HEK293 (cell line): ENCODE data around the gene DUSP3.

Source experiments
- CTCF ChIA-PET: fragments of 350-600 bp; formaldehyde crosslinking; extraction: SDS; loops from one replicate; lab custom pipeline; 2021; ENCODE audit warnings: antibody characterized with exemption; lab: Yijun Ruan, JAX
- POLR2A ChIA-PET: fragments of 300-600 bp; formaldehyde crosslinking; extraction: SDS; loops from one replicate; lab custom pipeline; 2020; ENCODE audit warnings: antibody characterized with exemption, inconsistent platforms; lab: Yijun Ruan, JAX
- H3K27ac ChIP-seq: fragments of 200-500 bp; sonication (Bioruptor generic); 2 replicates; pipeline ENCODE4 v1.5.1; 2014; ENCODE audit warnings: low read depth, low read length, control low read depth, inconsistent platforms; ENCODE audit errors: extremely low read depth
- H3K36me3 ChIP-seq, 2 experiments: fragments of 200-500 bp in 1 of 2; sonication (Bioruptor generic) in 1 of 2; 1 replicate in 1 of 2; 2 replicates in 1 of 2; pipeline ENCODE4 v1.5.1; 2014 to 2017; ENCODE audit warnings: inconsistent platforms in 2 of 2, low read length in 2 of 2; ENCODE audit not compliant: control insufficient read depth in 2 of 2, insufficient read depth in 1 of 2
- H3K4me1 ChIP-seq: fragments of 200-500 bp; sonication (Bioruptor generic); 2 replicates; pipeline ENCODE4 v1.5.1; 2014; ENCODE audit warnings: mild to moderate bottlenecking, low read length, inconsistent platforms; ENCODE audit not compliant: control insufficient read depth, insufficient read depth
- H3K4me3 ChIP-seq: 2 replicates; pipeline ENCODE4 v1.5.1; 2011; ENCODE audit warnings: low read depth, mild to moderate bottlenecking, control low read depth, low read length, moderate library complexity
- H3K9me3 ChIP-seq: fragments of 200-500 bp; sonication (Bioruptor generic); 2 replicates; pipeline ENCODE4 v1.5.1; 2014; ENCODE audit warnings: low read depth, low read length, inconsistent platforms; ENCODE audit not compliant: control insufficient read depth, insufficient read depth
- HOXA7 ChIP-seq: sonication (generic); formaldehyde crosslinking; IDR thresholded peaks from 2 replicates; pipeline ENCODE4 v1.8.1; 2022; ENCODE audit warnings: missing genetic modification reagents, borderline replicate concordance
- MEIS1 ChIP-seq: sonication (generic); formaldehyde crosslinking; IDR thresholded peaks from 2 replicates; pipeline ENCODE4 v1.8.1; 2022; ENCODE audit warnings: missing genetic modification reagents, mild to moderate bottlenecking, borderline replicate concordance
- OVOL3 ChIP-seq: fragments of 450-650 bp; formaldehyde crosslinking; IDR thresholded peaks from 2 replicates; pipeline ENCODE4 v1.5.1; 2016; ENCODE audit warnings: missing biosample characterization, missing genetic modification characterization
- SP3 ChIP-seq: fragments of 450-650 bp; formaldehyde crosslinking; IDR thresholded peaks from 2 replicates; pipeline ENCODE4 v1.5.1; 2016; ENCODE audit warnings: missing biosample characterization, missing genetic modification characterization
- ZBTB8A ChIP-seq: fragments of 450-650 bp; formaldehyde crosslinking; IDR thresholded peaks from 2 replicates; pipeline ENCODE4 v1.5.1; 2016; ENCODE audit warnings: missing biosample characterization, missing genetic modification characterization
- ZIC2 ChIP-seq: fragments of 450-650 bp; formaldehyde crosslinking; IDR thresholded peaks from 2 replicates; pipeline ENCODE4 v1.5.1; 2016; ENCODE audit warnings: missing biosample characterization, missing genetic modification characterization
- ZNF138 ChIP-seq: fragments of 450-650 bp; formaldehyde crosslinking; IDR thresholded peaks from 2 replicates; pipeline ENCODE4 v1.5.1; 2016; ENCODE audit warnings: missing biosample characterization, missing genetic modification characterization, borderline replicate concordance
- ZNF140 ChIP-seq: fragments of 450-650 bp; formaldehyde crosslinking; IDR thresholded peaks from 2 replicates; pipeline ENCODE4 v1.5.1; 2016; ENCODE audit warnings: missing biosample characterization, missing genetic modification characterization
- ZNF157 ChIP-seq: fragments of 450-650 bp; formaldehyde crosslinking; IDR thresholded peaks from 2 replicates; pipeline ENCODE4 v1.5.1; 2016; ENCODE audit warnings: missing biosample characterization, missing genetic modification characterization
- ZNF202 ChIP-seq: fragments of 450-650 bp; formaldehyde crosslinking; IDR thresholded peaks from 2 replicates; pipeline ENCODE4 v1.5.1; 2016; ENCODE audit warnings: missing biosample characterization, missing genetic modification characterization, borderline replicate concordance
- ZNF214 ChIP-seq: fragments of 450-650 bp; formaldehyde crosslinking; IDR thresholded peaks from 2 replicates; pipeline ENCODE4 v1.5.1; 2017; ENCODE audit warnings: missing biosample characterization, mild to moderate bottlenecking, missing genetic modification characterization, borderline replicate concordance
- ZNF24 ChIP-seq: fragments of 450-650 bp; formaldehyde crosslinking; IDR thresholded peaks from 2 replicates; pipeline ENCODE4 v1.5.1; 2016; ENCODE audit warnings: missing biosample characterization, missing genetic modification characterization
- ZNF311 ChIP-seq: fragments of 450-650 bp; formaldehyde crosslinking; IDR thresholded peaks from 2 replicates; pipeline ENCODE4 v1.5.1; 2017; ENCODE audit warnings: missing biosample characterization, missing genetic modification characterization, borderline replicate concordance
- ZNF324 ChIP-seq: fragments of 450-650 bp; formaldehyde crosslinking; IDR thresholded peaks from 2 replicates; pipeline ENCODE4 v1.5.1; 2016; ENCODE audit warnings: missing biosample characterization, missing genetic modification characterization
- ZNF391 ChIP-seq: fragments of 450-650 bp; formaldehyde crosslinking; IDR thresholded peaks from 2 replicates; pipeline ENCODE4 v1.5.1; 2016; ENCODE audit warnings: low read depth, missing biosample characterization, missing genetic modification characterization, borderline replicate concordance
- ZNF423 ChIP-seq: fragments of 450-650 bp; formaldehyde crosslinking; IDR thresholded peaks from 2 replicates; pipeline ENCODE4 v1.5.1; 2016; ENCODE audit warnings: missing biosample characterization, missing genetic modification characterization
- ZNF510 ChIP-seq: fragments of 450-650 bp; formaldehyde crosslinking; IDR thresholded peaks from 2 replicates; pipeline ENCODE4 v1.5.1; 2018; ENCODE audit warnings: mild to moderate bottlenecking, missing genetic modification characterization, missing biosample characterization; ENCODE audit not compliant: insufficient replicate concordance
- ZNF548 ChIP-seq: fragments of 450-650 bp; formaldehyde crosslinking; IDR thresholded peaks from 2 replicates; pipeline ENCODE4 v1.5.1; 2016; ENCODE audit warnings: missing biosample characterization, missing genetic modification characterization
- ZNF585B ChIP-seq: fragments of 450-650 bp; formaldehyde crosslinking; IDR thresholded peaks from 2 replicates; pipeline ENCODE4 v1.5.1; 2016; ENCODE audit warnings: missing biosample characterization, missing genetic modification characterization
- ZNF624 ChIP-seq: fragments of 450-650 bp; formaldehyde crosslinking; IDR thresholded peaks from 2 replicates; pipeline ENCODE4 v1.5.1; 2017; ENCODE audit warnings: missing biosample characterization, missing genetic modification characterization
- ZNF658 ChIP-seq: fragments of 450-650 bp; formaldehyde crosslinking; IDR thresholded peaks from 2 replicates; pipeline ENCODE4; 2016; ENCODE audit warnings: missing biosample characterization, missing genetic modification characterization
- ZNF791 ChIP-seq: fragments of 450-650 bp; formaldehyde crosslinking; IDR thresholded peaks from 2 replicates; pipeline ENCODE4 v1.5.1; 2016; ENCODE audit warnings: missing biosample characterization, missing genetic modification characterization
- ZSCAN23 ChIP-seq: fragments of 450-650 bp; formaldehyde crosslinking; IDR thresholded peaks from 2 replicates; pipeline ENCODE4 v1.5.1; 2016; ENCODE audit warnings: missing biosample characterization, missing genetic modification characterization
- TF ChIP-seq, protein P1 (sequence below): fragments of 450-650 bp; IDR thresholded peaks from 2 replicates; pipeline ENCODE4 v1.5.1; 2018; ENCODE audit warnings: missing biosample characterization, mild to moderate bottlenecking, missing genetic modification characterization

The DUSP3 gene

DNA sequence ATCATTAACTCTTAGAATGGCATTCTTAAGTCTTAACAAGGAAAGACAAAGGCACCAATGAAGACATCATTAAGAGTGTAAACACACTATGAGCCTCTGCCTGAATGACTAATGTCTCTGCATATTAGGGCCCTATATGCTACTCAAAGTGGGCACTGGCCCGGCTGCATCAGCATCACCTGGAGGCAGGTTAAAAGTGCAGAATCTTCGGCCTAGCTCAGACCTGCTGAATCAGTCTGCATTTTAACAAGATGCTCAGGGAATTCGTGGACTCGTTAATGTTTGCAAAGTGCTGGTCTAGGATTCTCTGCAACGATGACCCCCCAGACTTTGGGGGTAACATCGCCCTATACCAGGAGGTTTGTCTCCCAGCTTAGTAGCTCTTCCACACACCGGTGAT lies 47.4 kb upstream of the DUSP3 start (continued):
- no peak for TF ChIP-seq ZNF24 (tag by site-specific recombination)
- no peak for TF ChIP-seq ZSCAN23 (tag by site-specific recombination)
- no peak for TF ChIP-seq ZNF658 (tag by site-specific recombination)
- TF ChIP-seq ZNF157, result no peak
- TF ChIP-seq ZNF214 (tag by site-specific recombination), result no peak

DNA sequence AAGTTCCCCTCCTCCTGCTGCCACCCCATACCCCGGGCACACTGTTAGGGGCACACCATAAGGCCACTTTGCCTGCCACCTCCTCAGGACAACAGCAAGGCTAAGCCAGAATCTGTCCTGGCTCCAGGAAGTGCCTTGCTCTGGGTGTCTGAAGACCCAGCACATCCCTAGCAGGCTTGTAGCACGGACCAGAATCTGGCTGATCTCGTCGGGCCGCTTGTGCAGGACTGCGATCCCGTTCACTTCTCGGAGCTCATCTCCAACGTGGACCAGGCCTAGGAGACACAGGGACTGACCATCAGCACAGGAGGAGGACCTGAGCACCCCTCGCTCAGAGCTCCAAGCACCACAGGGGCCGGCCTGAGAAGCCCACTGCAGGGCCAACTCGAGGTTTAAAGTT lies 46.8 kb upstream of the DUSP3 start:
- H3K4me3 ChIP-seq, result no peak overlapping the region
- peaks cover 18 to 87% of the 10 kb centered on the region in 2 experiments for H3K36me3 ChIP-seq
- no peaks in the 10 kb centered on the region for H3K9me3 ChIP-seq
- ChIA-PET CTCF (interaction anchor here (0.9 to 1.2 kb wide), 2 partner anchors 15 to 59 kb away, joined by 3 read pairs; no protein-coding TSS in a partner anchor), POLR2A (interaction anchor here (1.0 kb wide), 1 partner anchor 178 kb away, joined by 4 read pairs; no protein-coding TSS in a partner anchor)
- H3K27ac ChIP-seq, result no peak overlapping the region
- H3K4me1 ChIP-seq, result no peaks in the 10 kb centered on the region
- TF ChIP-seq ZNF791 (tag by site-specific recombination) (no peak), ZBTB8A (tag by site-specific recombination) (no peak), OVOL3 (tag by site-specific recombination) (no peak), MEIS1 (CRISPR knock-in tag) (no peak), ZNF548 (tag by site-specific recombination) (no peak), SP3 (tag by site-specific recombination) (no peak), ZNF140 (no peak), ZNF138 (tag by site-specific recombination) (no peak)

DNA sequence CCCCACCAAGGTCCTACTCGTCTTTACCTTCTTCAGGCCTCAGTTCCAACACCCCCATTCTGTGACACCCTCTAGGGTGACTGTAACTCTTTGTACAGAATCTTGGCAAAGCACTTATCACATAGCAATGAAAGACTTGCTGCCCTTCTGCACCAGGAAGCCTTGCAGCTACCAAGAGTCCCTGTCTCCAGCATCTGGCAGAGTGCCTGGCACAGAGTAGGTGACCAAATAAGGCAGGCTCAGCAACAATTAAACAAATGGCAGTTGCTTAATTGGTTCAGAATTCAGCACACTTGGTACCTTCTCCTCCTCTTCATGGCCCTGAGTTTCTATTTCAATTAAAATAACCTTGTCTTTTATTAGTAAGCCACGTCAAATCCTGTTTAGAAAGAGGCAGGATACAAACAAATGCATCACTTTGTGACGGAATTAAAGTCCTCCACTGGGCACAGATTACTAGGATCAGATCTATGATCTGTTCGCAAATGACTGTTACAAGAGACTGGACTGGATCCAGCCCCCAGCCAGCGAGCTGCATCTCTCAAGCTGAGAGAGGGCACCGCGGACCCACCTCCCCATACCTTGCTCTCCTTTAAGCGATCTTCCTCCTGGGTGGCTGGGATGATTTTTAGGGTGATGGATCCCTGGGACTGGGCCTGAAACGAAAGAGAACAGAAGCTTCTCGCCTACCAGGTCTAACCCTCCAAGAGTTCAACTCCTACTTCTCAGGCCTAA lies 44.7 kb upstream of the DUSP3 start:
- H3K9me3 ChIP-seq, result no peaks in the 10 kb centered on the region
- H3K4me1 ChIP-seq, result no peaks in the 10 kb centered on the region
- no peak overlapping the region for H3K27ac ChIP-seq
- no peak overlapping the region for H3K4me3 ChIP-seq
- CTCF ChIA-PET, result interaction anchor here (0.6 to 1.7 kb wide), 2 partner anchors 23 to 120 kb away, joined by 3 to 11 read pairs; partner anchors contain the start of gene CD300LG
- POLR2A ChIA-PET, result no interaction called here
- TF ChIP-seq ZNF391 (no peak), ZNF423 (no peak), ZNF510 (tag by site-specific recombination) (no peak), ZNF202 (tag by site-specific recombination) (no peak), ZNF214 (tag by site-specific recombination) (no peak), ZNF311 (no peak), HOXA7 (CRISPR knock-in tag) (no peak), ZIC2 (tag by site-specific recombination) (no peak), ZNF585B (tag by site-specific recombination) (no peak), ZNF324 (tag by site-specific recombination) (no peak), ZNF624 (tag by site-specific recombination) (no peak)
- TF ChIP-seq, protein P1, sequence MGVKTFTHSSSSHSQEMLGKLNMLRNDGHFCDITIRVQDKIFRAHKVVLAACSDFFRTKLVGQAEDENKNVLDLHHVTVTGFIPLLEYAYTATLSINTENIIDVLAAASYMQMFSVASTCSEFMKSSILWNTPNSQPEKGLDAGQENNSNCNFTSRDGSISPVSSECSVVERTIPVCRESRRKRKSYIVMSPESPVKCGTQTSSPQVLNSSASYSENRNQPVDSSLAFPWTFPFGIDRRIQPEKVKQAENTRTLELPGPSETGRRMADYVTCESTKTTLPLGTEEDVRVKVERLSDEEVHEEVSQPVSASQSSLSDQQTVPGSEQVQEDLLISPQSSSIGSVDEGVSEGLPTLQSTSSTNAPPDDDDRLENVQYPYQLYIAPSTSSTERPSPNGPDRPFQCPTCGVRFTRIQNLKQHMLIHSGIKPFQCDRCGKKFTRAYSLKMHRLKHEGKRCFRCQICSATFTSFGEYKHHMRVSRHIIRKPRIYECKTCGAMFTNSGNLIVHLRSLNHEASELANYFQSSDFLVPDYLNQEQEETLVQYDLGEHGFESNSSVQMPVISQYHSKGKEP (tag by site-specific recombination), result no peak
- peaks cover 21 to 75% of the 10 kb centered on the region in 2 experiments for H3K36me3 ChIP-seq
